Measurements from ENCODE around the gene ADCY2.

DNA sequence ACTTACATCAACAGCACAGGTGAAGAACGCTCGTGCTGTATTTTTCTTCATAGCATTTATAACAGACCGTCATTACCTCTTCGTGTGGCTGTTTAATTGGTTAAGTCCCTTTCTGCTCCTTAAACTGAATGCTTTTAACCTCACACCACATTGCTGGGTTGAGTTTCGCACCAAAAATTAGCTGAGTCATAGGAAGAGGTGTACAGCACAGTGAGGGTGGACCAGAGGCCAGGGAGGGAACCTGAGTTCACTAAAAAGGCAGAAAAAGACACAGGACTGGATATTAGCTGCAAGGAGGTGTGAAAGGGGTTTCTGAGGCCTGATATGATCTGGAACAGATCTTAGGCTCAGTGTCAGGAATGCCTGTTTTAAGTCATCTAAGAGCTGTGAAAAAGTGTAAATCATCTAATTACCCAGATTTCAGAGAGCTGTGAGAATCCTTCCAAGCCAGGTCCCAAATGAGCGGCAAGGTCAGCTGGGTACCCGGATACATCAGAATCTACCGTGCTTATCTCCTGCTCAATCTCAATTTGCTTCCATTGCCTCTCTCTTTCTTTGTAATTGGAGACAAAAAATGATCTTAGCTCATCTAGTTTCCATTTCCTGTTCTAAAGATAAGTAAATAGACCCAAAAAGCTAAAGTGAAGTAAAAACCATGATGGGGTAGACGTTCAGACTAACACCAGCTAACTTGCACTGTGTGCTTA, 462.1 kb downstream of the ADCY2 start:
- no peak for TF ChIP-seq POLR2AphosphoS5 (IDR thresholded peaks at IDR 0.05)
- TF ChIP-seq, protein P1, sequence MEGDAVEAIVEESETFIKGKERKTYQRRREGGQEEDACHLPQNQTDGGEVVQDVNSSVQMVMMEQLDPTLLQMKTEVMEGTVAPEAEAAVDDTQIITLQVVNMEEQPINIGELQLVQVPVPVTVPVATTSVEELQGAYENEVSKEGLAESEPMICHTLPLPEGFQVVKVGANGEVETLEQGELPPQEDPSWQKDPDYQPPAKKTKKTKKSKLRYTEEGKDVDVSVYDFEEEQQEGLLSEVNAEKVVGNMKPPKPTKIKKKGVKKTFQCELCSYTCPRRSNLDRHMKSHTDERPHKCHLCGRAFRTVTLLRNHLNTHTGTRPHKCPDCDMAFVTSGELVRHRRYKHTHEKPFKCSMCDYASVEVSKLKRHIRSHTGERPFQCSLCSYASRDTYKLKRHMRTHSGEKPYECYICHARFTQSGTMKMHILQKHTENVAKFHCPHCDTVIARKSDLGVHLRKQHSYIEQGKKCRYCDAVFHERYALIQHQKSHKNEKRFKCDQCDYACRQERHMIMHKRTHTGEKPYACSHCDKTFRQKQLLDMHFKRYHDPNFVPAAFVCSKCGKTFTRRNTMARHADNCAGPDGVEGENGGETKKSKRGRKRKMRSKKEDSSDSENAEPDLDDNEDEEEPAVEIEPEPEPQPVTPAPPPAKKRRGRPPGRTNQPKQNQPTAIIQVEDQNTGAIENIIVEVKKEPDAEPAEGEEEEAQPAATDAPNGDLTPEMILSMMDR (IDR thresholded peaks at IDR 0.05), result no peak
- no peak for TF ChIP-seq POLR2A (IDR thresholded peaks at IDR 0.05)

All from prostate gland (tissue), 2 donors.